COR-L47 (cell line): Measurements from ENCODE around the gene IL24.

Experiments
- DNase-seq: peaks from one replicate; lab custom pipeline; 2025; lab: John Stamatoyannopoulos, UW

The IL24 gene

DNA sequence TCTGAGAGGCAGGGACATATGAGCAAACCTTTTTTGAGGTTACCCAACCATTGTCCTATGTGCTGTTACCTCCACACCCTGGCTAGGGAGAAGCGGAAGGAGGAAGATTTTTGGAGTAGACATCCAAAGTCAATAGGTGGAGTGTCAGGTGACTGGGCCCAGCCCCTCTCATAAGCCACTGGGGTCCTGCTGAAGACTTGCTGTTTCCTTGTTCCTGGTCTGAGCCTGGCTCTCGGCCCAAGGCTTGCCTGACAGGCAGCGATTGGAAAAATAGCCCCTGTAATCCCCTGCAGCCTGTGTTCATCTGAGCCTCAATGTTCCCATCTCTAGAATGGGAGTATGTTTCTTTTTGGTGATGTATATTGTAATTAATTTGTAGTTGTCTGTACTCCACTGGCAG, 55.9 kb downstream of the IL24 start:
- no peak for DNase-seq

GRCh38 chr1:206953626-206954025, 56.4 kb downstream of the IL24 start:
- no peak for DNase-seq
